Type B pancreatic cell (in vitro differentiated cells): ENCODE results near the gene ZNF385D. TPM values are rescaled to one million over a fixed set of nuclear protein-coding genes. Genes with fewer than 3 reads are reported as not detected.
"Not testable (repeated sequence)": the region's sequence is repeated elsewhere in the genome, so short reads cannot be mapped to it uniquely, and the experiment has no call there.

Source experiments
- DNase-seq: peaks from one replicate; pipeline ENCODE4 v3.0.0; 2021; ENCODE audit warnings: mixed read lengths; ENCODE audit not compliant: unreplicated experiment; ENCODE audit errors: extremely low spot score
- H3K27ac Mint-ChIP-seq: 2 replicates; pipeline ENCODE4 v1.8.0; 2021; ENCODE audit warnings: mild to moderate bottlenecking, mixed read lengths
- H3K27me3 Mint-ChIP-seq: 2 replicates; pipeline ENCODE4 v1.8.0; 2021; ENCODE audit warnings: mixed read lengths
- H3K36me3 Mint-ChIP-seq: 2 replicates; pipeline ENCODE4 v1.8.0; 2021; ENCODE audit warnings: mixed read lengths
- H3K4me1 Mint-ChIP-seq: one replicate; pipeline ENCODE4 v1.8.0; 2021; ENCODE audit warnings: mixed read lengths; ENCODE audit not compliant: unreplicated experiment
- H3K4me3 Mint-ChIP-seq: 2 replicates; pipeline ENCODE4 v1.8.0; 2021; ENCODE audit warnings: mild to moderate bottlenecking, mixed read lengths
- H3K9me3 Mint-ChIP-seq: 2 replicates; pipeline ENCODE4 v1.8.0; 2021; ENCODE audit warnings: mixed read lengths
- CTCF ChIP-seq: fragments of 200-600 bp; sonication (generic); conservative IDR thresholded peaks from 2 replicates; pipeline ENCODE4 v1.5.0; 2021; ENCODE audit warnings: antibody characterized with exemption, mild to moderate bottlenecking
- total RNA-seq: library from RNA; stranded (reverse); gene quantifications from 2 replicates; pipeline ENCODE4 v1.2.1, GENCODE V29; 2021; ENCODE audit warnings: low replicate concordance

The ZNF385D gene
- total RNA-seq, 1 donor from 2014 or later: 7.5 TPM

- no peak overlapping the region for H3K4me3 Mint-ChIP-seq
- TF ChIP-seq CTCF: no peak
- H3K4me1 Mint-ChIP-seq: peaks cover 4% of the 10 kb centered on the region
- H3K36me3 Mint-ChIP-seq: no peaks in the 10 kb centered on the region
- H3K9me3 Mint-ChIP-seq: no peaks in the 10 kb centered on the region
- peaks cover 3% of the 10 kb centered on the region for H3K27me3 Mint-ChIP-seq
- DNase-seq: no peak
- no peak overlapping the region for H3K27ac Mint-ChIP-seq
Measured at GRCh38 chr3:21502656-21503055, 248.4 kb downstream of the ZNF385D start.

- no peak overlapping the region for H3K4me3 Mint-ChIP-seq
- DNase-seq: no peak
- H3K27ac Mint-ChIP-seq: no peak overlapping the region
- peaks cover 4% of the 10 kb centered on the region for H3K4me1 Mint-ChIP-seq
- TF ChIP-seq CTCF: no peak
- no peaks in the 10 kb centered on the region for H3K36me3 Mint-ChIP-seq
- H3K9me3 Mint-ChIP-seq: no peaks in the 10 kb centered on the region
- H3K27me3 Mint-ChIP-seq: peaks cover 3% of the 10 kb centered on the region
Measured at GRCh38 chr3:21500834-21501233, 250.2 kb downstream of the ZNF385D start.

GRCh38 chr3:21490671-21491070, 260.3 kb downstream of the ZNF385D start:
- H3K9me3 Mint-ChIP-seq, H3K36me3 Mint-ChIP-seq, H3K27ac Mint-ChIP-seq, H3K4me1 Mint-ChIP-seq, H3K4me3 Mint-ChIP-seq, DNase-seq, H3K27me3 Mint-ChIP-seq: not testable (repeated sequence)

- H3K36me3 Mint-ChIP-seq: no peaks in the 10 kb centered on the region
- no peaks in the 10 kb centered on the region for H3K4me1 Mint-ChIP-seq
- H3K9me3 Mint-ChIP-seq: no peaks in the 10 kb centered on the region
- peaks cover 3% of the 10 kb centered on the region for H3K27me3 Mint-ChIP-seq
- no peak overlapping the region for H3K27ac Mint-ChIP-seq
- DNase-seq: no peak
- TF ChIP-seq CTCF: no peak
- no peak overlapping the region for H3K4me3 Mint-ChIP-seq
Measured at GRCh38 chr3:21487520-21487919, 263.5 kb downstream of the ZNF385D start.

GRCh38 chr3:21486024-21486935, 264.7 kb downstream of the ZNF385D start:
- H3K27me3 Mint-ChIP-seq, H3K27ac Mint-ChIP-seq, H3K9me3 Mint-ChIP-seq, H3K36me3 Mint-ChIP-seq, H3K4me3 Mint-ChIP-seq, H3K4me1 Mint-ChIP-seq, DNase-seq: not testable (repeated sequence)

- H3K36me3 Mint-ChIP-seq: no peaks in the 10 kb centered on the region
- no peak for DNase-seq
- no peaks in the 10 kb centered on the region for H3K9me3 Mint-ChIP-seq
- no peaks in the 10 kb centered on the region for H3K4me1 Mint-ChIP-seq
- TF ChIP-seq CTCF: no peak
- H3K4me3 Mint-ChIP-seq: no peak overlapping the region
- no peak overlapping the region for H3K27ac Mint-ChIP-seq
- H3K27me3 Mint-ChIP-seq: peaks cover 3% of the 10 kb centered on the region
Measured at GRCh38 chr3:21484828-21485144, 266.2 kb downstream of the ZNF385D start.
